ENCODE measurements around the gene LEFTY2. TPM values are rescaled to one million over a fixed set of nuclear protein-coding genes. Genes with fewer than 3 reads are reported as not detected.
"Not testable (repeated sequence)": the region's sequence is repeated elsewhere in the genome, so short reads cannot be mapped to it uniquely, and the experiment has no call there.

LEFTY2 gene
- polyA plus RNA-seq, 1 donor from 2014 or later = not detected

DNA sequence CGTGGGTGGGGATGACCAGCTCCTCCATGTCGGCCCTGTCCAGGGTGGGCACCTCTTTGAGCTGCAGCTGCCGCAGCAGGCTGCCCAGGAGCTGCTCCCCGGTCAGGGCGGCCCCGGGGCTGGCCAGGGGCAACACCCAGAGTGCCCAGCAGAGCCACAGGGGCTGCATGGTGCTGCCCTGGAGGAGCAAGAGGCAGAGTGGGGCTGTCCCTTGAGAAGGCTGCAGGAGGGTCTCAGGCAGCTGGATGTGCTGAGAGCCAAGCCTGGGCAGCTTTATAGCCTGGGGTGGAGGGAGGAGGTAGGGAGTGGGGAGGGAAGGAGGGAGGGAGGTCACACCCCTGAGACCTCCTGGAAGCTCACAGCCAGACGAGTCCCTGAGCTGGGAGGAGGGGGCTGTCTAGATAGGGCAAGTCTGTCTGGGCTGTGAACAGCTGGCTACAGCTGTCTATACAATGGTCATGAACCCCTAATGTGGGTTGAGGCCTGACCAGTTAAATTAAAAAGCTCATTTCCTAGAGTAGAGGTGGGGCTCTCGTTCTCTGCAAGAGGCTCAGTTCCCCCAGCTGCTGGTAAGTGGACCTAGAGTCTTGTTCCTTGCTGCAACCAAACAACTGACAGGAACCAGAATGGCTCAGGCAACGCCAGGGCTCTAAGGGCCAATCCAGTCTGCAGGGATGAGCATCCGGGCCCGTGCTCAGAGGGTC, 52.0 kb downstream of the LEFTY2 start, which contains the start of gene LEFTY1:
Gene LEFTY1 (minus strand): TSS at position 249 of the 704 bp plus-strand sequence. CDS start 80 bp downstream, at position 169.
- Histone ChIP-seq H2AFZ (ENCODE audit: low read depth, low read length) (no peak within 1 kb of the TSS), H3K9ac (ENCODE audit: low read length) (no peak within 1 kb of the TSS), H3K9me3 (ENCODE audit: low read length) (no peaks in the 10 kb centered on the region), H4K20me1 (ENCODE audit: insufficient read depth) (no peaks in the 10 kb centered on the region), H3K9me2 (ENCODE audit: insufficient read depth, low read length) (no peaks in the 10 kb centered on the region), H3K79me2 (replicated peaks; ENCODE audit: insufficient read depth, low read length) (no peaks in the 10 kb centered on the region), H3K27ac (ENCODE audit: low read length) (no peak within 1 kb of the TSS), H3F3A (ENCODE audit: insufficient read depth, low read length, poor library complexity, severe bottlenecking) (no peaks in the 10 kb centered on the region), H3K4me3 (ENCODE audit: low read length) (no peak within 1 kb of the TSS), H3K27me3 (ENCODE audit: insufficient read depth, low read depth, low read length) (peaks cover under 1% of the 10 kb centered on the region), H3K36me3 (ENCODE audit: insufficient read depth, low read length) (no peaks in the 10 kb centered on the region), H3K4me2 (ENCODE audit: low read length) (no peak within 1 kb of the TSS)
- TF ChIP-seq, protein P1, sequence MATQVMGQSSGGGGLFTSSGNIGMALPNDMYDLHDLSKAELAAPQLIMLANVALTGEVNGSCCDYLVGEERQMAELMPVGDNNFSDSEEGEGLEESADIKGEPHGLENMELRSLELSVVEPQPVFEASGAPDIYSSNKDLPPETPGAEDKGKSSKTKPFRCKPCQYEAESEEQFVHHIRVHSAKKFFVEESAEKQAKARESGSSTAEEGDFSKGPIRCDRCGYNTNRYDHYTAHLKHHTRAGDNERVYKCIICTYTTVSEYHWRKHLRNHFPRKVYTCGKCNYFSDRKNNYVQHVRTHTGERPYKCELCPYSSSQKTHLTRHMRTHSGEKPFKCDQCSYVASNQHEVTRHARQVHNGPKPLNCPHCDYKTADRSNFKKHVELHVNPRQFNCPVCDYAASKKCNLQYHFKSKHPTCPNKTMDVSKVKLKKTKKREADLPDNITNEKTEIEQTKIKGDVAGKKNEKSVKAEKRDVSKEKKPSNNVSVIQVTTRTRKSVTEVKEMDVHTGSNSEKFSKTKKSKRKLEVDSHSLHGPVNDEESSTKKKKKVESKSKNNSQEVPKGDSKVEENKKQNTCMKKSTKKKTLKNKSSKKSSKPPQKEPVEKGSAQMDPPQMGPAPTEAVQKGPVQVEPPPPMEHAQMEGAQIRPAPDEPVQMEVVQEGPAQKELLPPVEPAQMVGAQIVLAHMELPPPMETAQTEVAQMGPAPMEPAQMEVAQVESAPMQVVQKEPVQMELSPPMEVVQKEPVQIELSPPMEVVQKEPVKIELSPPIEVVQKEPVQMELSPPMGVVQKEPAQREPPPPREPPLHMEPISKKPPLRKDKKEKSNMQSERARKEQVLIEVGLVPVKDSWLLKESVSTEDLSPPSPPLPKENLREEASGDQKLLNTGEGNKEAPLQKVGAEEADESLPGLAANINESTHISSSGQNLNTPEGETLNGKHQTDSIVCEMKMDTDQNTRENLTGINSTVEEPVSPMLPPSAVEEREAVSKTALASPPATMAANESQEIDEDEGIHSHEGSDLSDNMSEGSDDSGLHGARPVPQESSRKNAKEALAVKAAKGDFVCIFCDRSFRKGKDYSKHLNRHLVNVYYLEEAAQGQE (IDR thresholded peaks at IDR 0.05; ENCODE audit: borderline replicate concordance) = no peak
- TF ChIP-seq RAD21 (conservative IDR thresholded peaks at IDR 0.05) (no peak), TAF1 (IDR thresholded peaks at IDR 0.05; ENCODE audit: low read depth) (no peak), SMC3 (conservative IDR thresholded peaks at IDR 0.05; ENCODE audit: poor library complexity) (no peak), EZH2 (IDR thresholded peaks at IDR 0.05; ENCODE audit: borderline replicate concordance, insufficient read depth, low read length, poor library complexity, severe bottlenecking) (no peak)
- TF ChIP-seq, protein P2, sequence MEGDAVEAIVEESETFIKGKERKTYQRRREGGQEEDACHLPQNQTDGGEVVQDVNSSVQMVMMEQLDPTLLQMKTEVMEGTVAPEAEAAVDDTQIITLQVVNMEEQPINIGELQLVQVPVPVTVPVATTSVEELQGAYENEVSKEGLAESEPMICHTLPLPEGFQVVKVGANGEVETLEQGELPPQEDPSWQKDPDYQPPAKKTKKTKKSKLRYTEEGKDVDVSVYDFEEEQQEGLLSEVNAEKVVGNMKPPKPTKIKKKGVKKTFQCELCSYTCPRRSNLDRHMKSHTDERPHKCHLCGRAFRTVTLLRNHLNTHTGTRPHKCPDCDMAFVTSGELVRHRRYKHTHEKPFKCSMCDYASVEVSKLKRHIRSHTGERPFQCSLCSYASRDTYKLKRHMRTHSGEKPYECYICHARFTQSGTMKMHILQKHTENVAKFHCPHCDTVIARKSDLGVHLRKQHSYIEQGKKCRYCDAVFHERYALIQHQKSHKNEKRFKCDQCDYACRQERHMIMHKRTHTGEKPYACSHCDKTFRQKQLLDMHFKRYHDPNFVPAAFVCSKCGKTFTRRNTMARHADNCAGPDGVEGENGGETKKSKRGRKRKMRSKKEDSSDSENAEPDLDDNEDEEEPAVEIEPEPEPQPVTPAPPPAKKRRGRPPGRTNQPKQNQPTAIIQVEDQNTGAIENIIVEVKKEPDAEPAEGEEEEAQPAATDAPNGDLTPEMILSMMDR (IDR thresholded peaks at IDR 0.05; ENCODE audit: poor library complexity, severe bottlenecking) = no peak

DNA sequence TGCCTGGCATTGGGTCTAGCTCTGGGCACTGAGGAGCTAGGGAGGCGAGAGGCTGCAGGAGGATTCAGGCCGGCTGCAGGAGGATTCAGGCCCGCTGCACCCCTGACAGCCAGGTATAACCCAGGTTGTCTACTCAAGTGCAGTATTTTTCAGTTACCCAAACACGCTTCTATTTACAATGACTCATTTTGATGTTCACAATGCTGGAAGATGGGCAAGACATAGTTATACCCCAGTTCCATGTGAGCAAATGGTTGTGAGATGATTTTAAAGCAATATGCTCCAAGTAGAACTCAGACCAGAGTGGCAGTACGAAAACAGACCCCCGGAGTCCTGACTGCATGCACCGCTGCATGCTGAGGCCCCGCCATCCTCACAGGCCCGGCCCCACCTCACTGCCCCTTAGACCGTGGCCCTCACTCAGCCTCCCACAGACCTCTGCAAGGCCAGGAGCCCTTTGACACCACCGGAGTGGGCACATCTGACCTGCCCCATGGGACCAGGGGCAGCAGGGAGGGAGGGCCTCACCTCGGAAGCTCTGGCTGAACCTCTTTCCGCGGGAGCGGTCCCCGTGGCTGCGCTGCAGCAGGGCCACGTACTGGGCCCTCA, 52.6 kb downstream of the LEFTY2 start:
- Histone ChIP-seq H3K9me2 (ENCODE audit: insufficient read depth, low read length) (no peaks in the 10 kb centered on the region), H3K4me3 (ENCODE audit: low read length) (no peak overlapping the region), H3K4me2 (ENCODE audit: low read length) (no peak overlapping the region), H3K27me3 (ENCODE audit: insufficient read depth, low read depth, low read length) (peaks cover 7% of the 10 kb centered on the region), H2AFZ (ENCODE audit: low read depth, low read length) (no peak overlapping the region), H4K20me1 (ENCODE audit: insufficient read depth) (no peaks in the 10 kb centered on the region), H3K36me3 (ENCODE audit: insufficient read depth, low read length) (no peaks in the 10 kb centered on the region), H3K9me3 (ENCODE audit: low read length) (no peaks in the 10 kb centered on the region), H3K27ac (ENCODE audit: low read length) (no peak overlapping the region), H3K79me2 (replicated peaks; ENCODE audit: insufficient read depth, low read length) (no peaks in the 10 kb centered on the region), H3K9ac (ENCODE audit: low read length) (no peak overlapping the region), H3F3A (ENCODE audit: insufficient read depth, low read length, poor library complexity, severe bottlenecking) (no peaks in the 10 kb centered on the region)
- TF ChIP-seq RAD21 (conservative IDR thresholded peaks at IDR 0.05) (no peak), EZH2 (IDR thresholded peaks at IDR 0.05; ENCODE audit: borderline replicate concordance, insufficient read depth, low read length, poor library complexity, severe bottlenecking) (no peak)
- TF ChIP-seq, protein P1 (IDR thresholded peaks at IDR 0.05; ENCODE audit: borderline replicate concordance) = no peak

DNA sequence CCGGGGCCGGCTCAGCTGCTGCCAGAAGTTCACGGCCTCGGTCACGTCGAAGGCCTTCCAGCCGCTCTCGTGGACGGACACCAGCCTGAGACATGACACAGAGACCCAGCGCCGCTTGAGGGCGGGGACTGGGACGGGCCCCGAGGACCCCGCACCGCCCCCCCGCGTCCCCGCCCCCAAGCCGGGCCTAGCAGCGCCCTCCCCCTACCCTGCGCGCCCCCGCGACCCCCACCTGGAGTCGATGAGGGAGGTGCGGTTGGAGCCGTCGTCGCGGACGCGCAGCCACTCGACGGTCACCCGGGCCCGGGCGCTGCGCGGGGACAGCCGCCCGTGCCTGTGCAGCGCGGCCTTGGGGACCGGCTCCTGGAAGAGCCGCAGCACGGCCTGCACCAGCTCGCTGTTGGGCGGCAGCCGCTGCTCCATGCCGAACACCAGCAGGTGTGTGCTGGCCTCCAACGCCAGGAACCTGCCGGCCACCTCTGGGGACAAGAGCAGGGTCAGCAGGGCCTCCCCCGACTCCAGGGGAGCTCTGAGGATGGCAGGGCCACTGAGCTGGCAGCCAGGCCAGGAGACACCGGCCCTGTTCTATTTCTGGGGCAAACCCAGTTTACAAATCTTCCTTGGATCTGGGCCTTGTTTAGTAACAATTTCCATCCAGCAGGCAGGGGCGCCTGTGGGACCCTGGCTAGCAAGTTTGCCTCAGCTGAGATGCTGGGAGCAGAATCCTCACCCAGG, 53.3 kb downstream of the LEFTY2 start:
- not testable (repeated sequence) for H3K79me2 ChIP-seq (replicated peaks; ENCODE audit: insufficient read depth, low read length); H3F3A ChIP-seq (ENCODE audit: insufficient read depth, low read length, poor library complexity, severe bottlenecking); H3K4me3 ChIP-seq (ENCODE audit: low read length); H3K36me3 ChIP-seq (ENCODE audit: insufficient read depth, low read length); H3K9me3 ChIP-seq (ENCODE audit: low read length); H4K20me1 ChIP-seq (ENCODE audit: insufficient read depth); H3K9ac ChIP-seq (ENCODE audit: low read length); H3K9me2 ChIP-seq (ENCODE audit: insufficient read depth, low read length); H3K4me2 ChIP-seq (ENCODE audit: low read length); H2AFZ ChIP-seq (ENCODE audit: low read depth, low read length); H3K27ac ChIP-seq (ENCODE audit: low read length)
- H3K27me3 ChIP-seq (ENCODE audit: insufficient read depth, low read depth, low read length) = peaks cover 14% of the 10 kb centered on the region

Measured in neural cell (in vitro differentiated cells).